NCI-H774 (cell line): ENCODE results near the gene CCT2.

ENCODE experiments used
- DNase-seq: peaks from one replicate; lab custom pipeline; 2025; lab: John Stamatoyannopoulos, UW

CCT2 gene

GRCh38 chr12:69585189-69586062, at the start of gene CCT2:
Gene CCT2, plus strand, starts transcription at chr12:69585459. Its CDS starts 63 bp downstream, at chr12:69585522.
- peak; percentile 98 for DNase-seq

GRCh38 chr12:69540987-69541386, 44.3 kb upstream of the CCT2 start:
- DNase-seq: no peak

DNA sequence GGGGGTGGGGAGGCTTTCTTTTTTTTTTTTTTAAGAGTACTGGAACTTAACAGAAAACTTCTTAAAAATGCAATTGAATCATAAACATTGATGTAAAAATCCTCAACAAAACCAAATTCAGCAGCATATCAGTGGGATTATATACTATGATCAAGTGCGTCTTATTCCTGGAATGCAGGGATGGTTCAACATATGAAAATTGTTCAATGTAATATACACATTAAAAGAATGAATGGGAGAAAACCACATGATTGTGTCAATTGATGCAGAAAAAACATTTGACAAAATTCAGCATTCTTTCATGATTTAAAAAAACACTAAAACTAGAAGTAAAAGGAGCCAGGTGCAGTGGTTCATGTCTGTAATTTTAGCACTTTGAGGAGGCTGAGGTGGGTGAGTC, 41.2 kb upstream of the CCT2 start:
- no peak for DNase-seq

DNA sequence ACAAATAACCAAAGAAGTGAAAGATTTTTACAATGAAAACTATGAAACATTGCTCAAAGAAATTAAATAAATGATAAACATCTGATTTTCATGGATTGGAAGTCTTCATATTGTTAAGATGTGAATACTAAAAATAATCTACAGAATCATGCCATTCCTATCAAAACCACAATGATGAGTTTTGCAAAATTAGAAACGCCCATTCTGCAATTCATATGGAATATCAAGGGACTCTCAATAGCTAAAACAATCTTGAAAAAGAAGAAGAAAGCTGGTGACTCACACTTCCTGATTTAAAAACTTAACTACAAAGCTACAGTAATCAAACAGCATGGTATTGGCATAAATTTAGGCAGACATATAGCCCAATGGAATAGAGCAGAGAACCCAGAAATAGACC, 40.2 kb upstream of the CCT2 start:
- no peak for DNase-seq

- no peak for DNase-seq
These were observed 38.4 kb upstream of the CCT2 start for GRCh38 chr12:69546693-69547438.

DNA sequence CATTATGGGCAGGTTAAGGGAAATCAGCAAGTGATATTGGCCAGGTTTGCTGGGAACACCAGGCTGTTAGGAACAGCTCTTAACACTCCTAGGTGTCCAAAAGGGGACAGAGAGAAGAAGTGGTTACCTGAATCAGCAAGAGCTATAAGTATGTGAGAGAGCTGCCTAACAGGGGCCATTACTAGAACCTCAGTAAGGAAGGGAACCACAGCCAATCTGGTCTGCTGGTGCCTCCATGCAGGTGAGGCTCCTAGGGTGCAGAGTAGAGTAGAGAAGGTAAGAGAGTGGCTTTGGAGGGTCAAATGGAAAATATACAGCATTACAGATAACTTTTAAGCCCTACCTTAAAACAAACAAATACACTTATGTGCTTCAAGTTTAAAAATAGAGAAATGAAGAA, 36.6 kb upstream of the CCT2 start:
- no peak for DNase-seq

GRCh38 chr12:69550569-69551350, 34.5 kb upstream of the CCT2 start:
- no peak for DNase-seq

- peak; percentile 25 for DNase-seq
These were observed 31.5 kb upstream of the CCT2 start for GRCh38 chr12:69553628-69554248.

DNA sequence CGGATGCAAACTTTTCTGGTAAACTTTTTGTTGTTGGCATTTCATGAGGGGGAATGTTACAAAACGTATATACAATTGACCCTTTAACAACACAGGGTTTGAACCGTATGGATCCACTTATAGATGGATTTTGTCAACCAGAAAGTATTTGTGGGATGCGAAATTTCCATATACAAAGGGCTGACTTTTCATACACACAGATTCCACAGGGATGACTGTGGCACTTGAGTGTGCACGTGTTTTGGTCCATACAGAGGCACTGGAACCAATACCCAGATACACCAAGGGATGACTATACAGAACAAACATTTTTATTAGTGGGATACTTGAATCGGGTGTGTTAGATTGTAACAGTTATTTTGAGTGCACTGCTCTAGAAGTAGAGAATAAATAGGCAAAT, 29.8 kb upstream of the CCT2 start:
- no peak for DNase-seq

- DNase-seq: no peak
These were observed 28.9 kb upstream of the CCT2 start for GRCh38 chr12:69556383-69556782.

- no peak for DNase-seq
These were observed 22.0 kb upstream of the CCT2 start for GRCh38 chr12:69563166-69563762.

GRCh38 chr12:69566603-69567002, 18.7 kb upstream of the CCT2 start:
- no peak for DNase-seq

- DNase-seq: no peak
These were observed 16.0 kb upstream of the CCT2 start for GRCh38 chr12:69569236-69569635.

- no peak for DNase-seq
These were observed 15.2 kb upstream of the CCT2 start for GRCh38 chr12:69570000-69570516.

DNA sequence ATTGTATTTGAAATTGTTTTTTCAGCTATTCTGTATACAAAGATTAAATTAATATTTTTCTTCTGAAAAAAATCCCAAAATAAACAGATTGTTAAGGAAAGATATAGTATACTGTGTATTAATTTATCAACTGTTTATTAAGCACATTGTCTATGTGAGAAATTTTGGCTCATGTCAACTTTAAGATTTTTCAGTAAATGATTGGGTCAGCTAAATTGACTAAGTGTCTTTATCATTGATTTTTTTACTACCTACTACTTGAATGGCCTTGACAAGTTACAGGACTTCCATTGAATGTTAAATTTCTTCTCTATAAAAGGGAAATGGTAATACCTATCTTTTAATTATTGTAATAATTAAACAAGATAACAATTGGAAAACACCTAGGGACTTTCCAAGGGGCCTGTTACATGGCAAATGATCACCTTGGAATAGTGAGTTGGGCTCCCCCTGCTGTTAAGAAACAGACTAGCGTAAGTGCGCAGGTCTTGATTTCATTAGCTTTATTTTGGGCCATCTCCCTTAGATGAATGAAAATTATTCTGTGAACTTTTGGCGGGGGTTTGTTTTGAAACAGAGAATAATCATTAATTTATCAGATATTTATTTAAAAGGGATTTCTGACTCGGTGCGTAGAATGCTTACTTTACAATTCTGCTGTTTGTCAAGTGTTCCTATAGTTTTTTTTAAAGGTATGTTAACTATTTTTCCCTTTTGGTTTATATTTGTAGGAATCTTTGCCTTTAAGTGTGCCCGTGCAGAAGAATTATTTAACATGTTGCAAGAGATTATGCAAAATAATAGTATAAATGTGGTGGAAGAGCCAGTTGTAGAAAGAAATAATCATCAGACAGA, 14.5 kb upstream of the CCT2 start:
- peak; percentile 47 for DNase-seq

DNA sequence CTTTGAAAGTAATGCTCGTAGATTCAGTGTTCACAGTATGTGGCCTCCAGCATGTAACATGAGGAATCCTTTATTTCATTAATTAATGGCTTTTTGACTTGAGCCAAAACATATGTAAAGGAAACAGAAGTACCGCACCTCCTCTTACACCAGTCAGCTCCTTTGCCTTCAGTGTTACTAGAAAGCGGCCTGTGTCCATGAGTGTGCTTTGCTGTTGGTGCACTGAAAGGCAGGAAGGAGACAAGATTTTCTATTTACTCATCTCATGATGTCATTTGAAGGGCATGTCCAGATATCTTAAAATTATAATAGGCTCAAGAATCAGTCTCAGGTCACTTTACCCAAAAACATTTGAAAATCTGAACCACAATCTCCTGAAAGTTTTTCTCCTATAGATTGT, 9.9 kb upstream of the CCT2 start:
- no peak for DNase-seq

- no peak for DNase-seq
These were observed 7.0 kb upstream of the CCT2 start for GRCh38 chr12:69578283-69578682.

GRCh38 chr12:69579029-69579428, 6.2 kb upstream of the CCT2 start:
- no peak for DNase-seq

GRCh38 chr12:69580074-69580473, 5.2 kb upstream of the CCT2 start:
- DNase-seq: no peak

DNA sequence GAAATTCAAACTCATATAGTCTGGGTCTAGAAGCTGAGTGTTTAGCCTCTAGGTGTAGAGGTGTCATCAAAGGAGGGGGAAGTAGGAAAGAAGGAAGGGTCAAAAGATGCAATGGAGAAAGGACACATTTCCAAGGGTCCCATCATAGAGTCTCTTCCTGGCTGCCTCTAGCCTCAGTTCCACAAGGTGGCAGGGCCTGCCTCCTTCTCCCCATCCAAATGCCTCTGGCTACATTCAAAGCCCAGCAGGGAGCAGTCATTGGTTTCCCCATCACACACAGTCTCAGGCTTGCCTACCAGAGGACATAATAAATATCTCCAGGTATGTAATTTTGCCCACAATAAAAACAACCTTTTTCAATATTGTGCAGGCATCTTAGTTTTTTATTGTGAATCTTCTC, 2.1 kb upstream of the CCT2 start:
- DNase-seq: no peak
